Measurements from ENCODE around the gene HMGCLL1.

The HMGCLL1 gene
- 0 reads per million in 3 donors for total RNA-seq

GRCh38 chr6:55578537-55579363 lies at the start of gene HMGCLL1:
TSS of gene HMGCLL1 (minus strand) at chr6:55579192. CDS start at chr6:55579055, 137 bp downstream.
- Histone ChIP-seq H3K4me3 (ENCODE audit: insufficient read depth, low read depth, low read length, poor library complexity, severe bottlenecking) (no peak within 1 kb of the TSS), H3K27ac (ENCODE audit: insufficient read depth, low read length, poor library complexity, severe bottlenecking) (no peak within 1 kb of the TSS), H3K27me3 (replicated peaks; ENCODE audit: control insufficient read depth, insufficient read depth, low read length, poor library complexity, severe bottlenecking) (no peaks in the 10 kb centered on the region), H3K9me3 (ENCODE audit: control insufficient read depth, low read length) (no peaks in the 10 kb centered on the region), H3K36me3 (ENCODE audit: control insufficient read depth, insufficient read depth, low read length) (no peaks in the 10 kb centered on the region), H3K4me1 (ENCODE audit: control insufficient read depth, insufficient read depth, low read length, poor library complexity, severe bottlenecking) (no peaks in the 10 kb centered on the region)
- no peak for DNase-seq

GRCh38 chr6:55621993-55622392 lies 43.0 kb upstream of the HMGCLL1 start:
- no peak for DNase-seq
- no peaks in the 10 kb centered on the region for H3K36me3 ChIP-seq (ENCODE audit: control insufficient read depth, insufficient read depth, low read length)
- H3K27ac ChIP-seq (ENCODE audit: insufficient read depth, low read length, poor library complexity, severe bottlenecking) = no peak overlapping the region
- no peaks in the 10 kb centered on the region for H3K9me3 ChIP-seq (ENCODE audit: control insufficient read depth, low read length)
- no peak overlapping the region for H3K4me3 ChIP-seq (ENCODE audit: insufficient read depth, low read depth, low read length, poor library complexity, severe bottlenecking)
- H3K4me1 ChIP-seq (ENCODE audit: control insufficient read depth, insufficient read depth, low read length, poor library complexity, severe bottlenecking) = no peaks in the 10 kb centered on the region
- no peaks in the 10 kb centered on the region for H3K27me3 ChIP-seq (replicated peaks; ENCODE audit: control insufficient read depth, insufficient read depth, low read length, poor library complexity, severe bottlenecking)

GRCh38 chr6:55621244-55621643 lies 42.3 kb upstream of the HMGCLL1 start:
- DNase-seq = no peak
- H3K9me3 ChIP-seq (ENCODE audit: control insufficient read depth, low read length) = no peaks in the 10 kb centered on the region
- no peaks in the 10 kb centered on the region for H3K4me1 ChIP-seq (ENCODE audit: control insufficient read depth, insufficient read depth, low read length, poor library complexity, severe bottlenecking)
- H3K4me3 ChIP-seq (ENCODE audit: insufficient read depth, low read depth, low read length, poor library complexity, severe bottlenecking) = no peak overlapping the region
- no peaks in the 10 kb centered on the region for H3K27me3 ChIP-seq (replicated peaks; ENCODE audit: control insufficient read depth, insufficient read depth, low read length, poor library complexity, severe bottlenecking)
- no peaks in the 10 kb centered on the region for H3K36me3 ChIP-seq (ENCODE audit: control insufficient read depth, insufficient read depth, low read length)
- no peak overlapping the region for H3K27ac ChIP-seq (ENCODE audit: insufficient read depth, low read length, poor library complexity, severe bottlenecking)

GRCh38 chr6:55617272-55617671 lies 38.3 kb upstream of the HMGCLL1 start:
- H3K27ac ChIP-seq (ENCODE audit: insufficient read depth, low read length, poor library complexity, severe bottlenecking) = no peak overlapping the region
- no peaks in the 10 kb centered on the region for H3K27me3 ChIP-seq (replicated peaks; ENCODE audit: control insufficient read depth, insufficient read depth, low read length, poor library complexity, severe bottlenecking)
- H3K36me3 ChIP-seq (ENCODE audit: control insufficient read depth, insufficient read depth, low read length) = no peaks in the 10 kb centered on the region
- no peaks in the 10 kb centered on the region for H3K9me3 ChIP-seq (ENCODE audit: control insufficient read depth, low read length)
- H3K4me3 ChIP-seq (ENCODE audit: insufficient read depth, low read depth, low read length, poor library complexity, severe bottlenecking) = no peak overlapping the region
- H3K4me1 ChIP-seq (ENCODE audit: control insufficient read depth, insufficient read depth, low read length, poor library complexity, severe bottlenecking) = no peaks in the 10 kb centered on the region
- DNase-seq = no peak

GRCh38 chr6:55604021-55604420 lies 25.0 kb upstream of the HMGCLL1 start:
- Histone ChIP-seq H3K27me3 (replicated peaks; ENCODE audit: control insufficient read depth, insufficient read depth, low read length, poor library complexity, severe bottlenecking) (no peaks in the 10 kb centered on the region), H3K4me3 (ENCODE audit: insufficient read depth, low read depth, low read length, poor library complexity, severe bottlenecking) (no peak overlapping the region), H3K27ac (ENCODE audit: insufficient read depth, low read length, poor library complexity, severe bottlenecking) (no peak overlapping the region), H3K4me1 (ENCODE audit: control insufficient read depth, insufficient read depth, low read length, poor library complexity, severe bottlenecking) (no peaks in the 10 kb centered on the region), H3K9me3 (ENCODE audit: control insufficient read depth, low read length) (no peaks in the 10 kb centered on the region), H3K36me3 (ENCODE audit: control insufficient read depth, insufficient read depth, low read length) (no peaks in the 10 kb centered on the region)
- no peak for DNase-seq

GRCh38 chr6:55601120-55601519 lies 22.1 kb upstream of the HMGCLL1 start:
- H3K4me1 ChIP-seq (ENCODE audit: control insufficient read depth, insufficient read depth, low read length, poor library complexity, severe bottlenecking) = no peaks in the 10 kb centered on the region
- no peaks in the 10 kb centered on the region for H3K9me3 ChIP-seq (ENCODE audit: control insufficient read depth, low read length)
- H3K4me3 ChIP-seq (ENCODE audit: insufficient read depth, low read depth, low read length, poor library complexity, severe bottlenecking) = no peak overlapping the region
- no peak for DNase-seq
- no peaks in the 10 kb centered on the region for H3K27me3 ChIP-seq (replicated peaks; ENCODE audit: control insufficient read depth, insufficient read depth, low read length, poor library complexity, severe bottlenecking)
- no peaks in the 10 kb centered on the region for H3K36me3 ChIP-seq (ENCODE audit: control insufficient read depth, insufficient read depth, low read length)
- H3K27ac ChIP-seq (ENCODE audit: insufficient read depth, low read length, poor library complexity, severe bottlenecking) = no peak overlapping the region

GRCh38 chr6:55594442-55594841 lies 15.4 kb upstream of the HMGCLL1 start:
- Histone ChIP-seq H3K4me3 (ENCODE audit: insufficient read depth, low read depth, low read length, poor library complexity, severe bottlenecking) (no peak overlapping the region), H3K4me1 (ENCODE audit: control insufficient read depth, insufficient read depth, low read length, poor library complexity, severe bottlenecking) (no peaks in the 10 kb centered on the region), H3K36me3 (ENCODE audit: control insufficient read depth, insufficient read depth, low read length) (no peaks in the 10 kb centered on the region), H3K27ac (ENCODE audit: insufficient read depth, low read length, poor library complexity, severe bottlenecking) (no peak overlapping the region), H3K9me3 (ENCODE audit: control insufficient read depth, low read length) (no peaks in the 10 kb centered on the region), H3K27me3 (replicated peaks; ENCODE audit: control insufficient read depth, insufficient read depth, low read length, poor library complexity, severe bottlenecking) (no peaks in the 10 kb centered on the region)
- no peak for DNase-seq

GRCh38 chr6:55584654-55585354 lies 5.8 kb upstream of the HMGCLL1 start:
- H3K4me3 ChIP-seq (ENCODE audit: insufficient read depth, low read depth, low read length, poor library complexity, severe bottlenecking) = no peak overlapping the region
- no peak overlapping the region for H3K27ac ChIP-seq (ENCODE audit: insufficient read depth, low read length, poor library complexity, severe bottlenecking)
- H3K27me3 ChIP-seq (replicated peaks; ENCODE audit: control insufficient read depth, insufficient read depth, low read length, poor library complexity, severe bottlenecking) = no peaks in the 10 kb centered on the region
- H3K4me1 ChIP-seq (ENCODE audit: control insufficient read depth, insufficient read depth, low read length, poor library complexity, severe bottlenecking) = no peaks in the 10 kb centered on the region
- DNase-seq = no peak
- H3K36me3 ChIP-seq (ENCODE audit: control insufficient read depth, insufficient read depth, low read length) = no peaks in the 10 kb centered on the region
- no peaks in the 10 kb centered on the region for H3K9me3 ChIP-seq (ENCODE audit: control insufficient read depth, low read length)

- H3K36me3 ChIP-seq (ENCODE audit: control insufficient read depth, insufficient read depth, low read length) = no peaks in the 10 kb centered on the region
- DNase-seq = no peak
- no peaks in the 10 kb centered on the region for H3K4me1 ChIP-seq (ENCODE audit: control insufficient read depth, insufficient read depth, low read length, poor library complexity, severe bottlenecking)
- H3K4me3 ChIP-seq (ENCODE audit: insufficient read depth, low read depth, low read length, poor library complexity, severe bottlenecking) = no peak overlapping the region
- H3K27ac ChIP-seq (ENCODE audit: insufficient read depth, low read length, poor library complexity, severe bottlenecking) = no peak overlapping the region
- H3K27me3 ChIP-seq (replicated peaks; ENCODE audit: control insufficient read depth, insufficient read depth, low read length, poor library complexity, severe bottlenecking) = no peaks in the 10 kb centered on the region
- H3K9me3 ChIP-seq (ENCODE audit: control insufficient read depth, low read length) = no peaks in the 10 kb centered on the region
Observed at GRCh38 chr6:55576811-55577210, 2.2 kb downstream of the HMGCLL1 start.

GRCh38 chr6:55574556-55574955 lies 4.4 kb downstream of the HMGCLL1 start:
- Histone ChIP-seq H3K27ac (ENCODE audit: insufficient read depth, low read length, poor library complexity, severe bottlenecking) (no peak overlapping the region), H3K9me3 (ENCODE audit: control insufficient read depth, low read length) (no peaks in the 10 kb centered on the region), H3K4me1 (ENCODE audit: control insufficient read depth, insufficient read depth, low read length, poor library complexity, severe bottlenecking) (no peaks in the 10 kb centered on the region), H3K27me3 (replicated peaks; ENCODE audit: control insufficient read depth, insufficient read depth, low read length, poor library complexity, severe bottlenecking) (no peaks in the 10 kb centered on the region), H3K4me3 (ENCODE audit: insufficient read depth, low read depth, low read length, poor library complexity, severe bottlenecking) (no peak overlapping the region), H3K36me3 (ENCODE audit: control insufficient read depth, insufficient read depth, low read length) (no peaks in the 10 kb centered on the region)
- no peak for DNase-seq
